ENCODE data around the gene CHST8. TPM values are rescaled to one million over a fixed set of nuclear protein-coding genes. Genes with fewer than 3 reads are reported as not detected.

Gene CHST8
- total RNA-seq, 1 experiment from 2014 or later: not detected

DNA sequence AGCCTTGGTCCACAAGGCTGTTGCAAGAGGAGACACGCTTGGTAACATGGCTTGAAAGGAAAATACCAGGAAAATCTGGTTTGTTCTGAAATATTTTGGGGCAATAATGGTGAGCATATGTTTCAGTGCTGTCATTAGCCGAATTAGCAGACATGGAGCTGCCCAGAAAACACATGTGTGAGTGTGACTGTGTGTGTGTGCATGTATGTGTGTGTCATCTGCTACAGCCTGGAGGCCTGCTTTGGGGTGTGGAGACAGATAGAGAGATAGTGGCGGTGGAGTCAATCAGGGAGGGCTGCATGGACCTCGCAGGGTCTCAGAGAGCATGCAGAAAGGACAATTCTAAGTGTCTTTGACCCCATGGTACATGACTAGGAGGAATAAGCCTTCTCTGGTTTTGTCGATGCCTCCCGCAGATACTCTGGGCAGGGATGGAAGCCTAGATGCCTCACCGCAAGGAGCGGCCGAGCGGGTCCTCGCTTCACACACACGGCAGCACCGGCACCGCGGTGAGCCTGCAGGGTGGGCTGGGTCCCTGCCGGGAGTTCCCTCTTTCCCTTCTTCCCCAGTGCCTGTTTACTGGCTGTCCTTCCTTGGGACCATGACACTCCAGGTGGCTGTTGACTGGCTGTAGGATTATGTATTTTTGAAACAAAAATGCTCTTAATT, 178.4 kb downstream of the CHST8 start:
- H3K27me3 ChIP-seq (replicated peaks; ENCODE audit: control insufficient read depth, insufficient read depth, low read length): no peaks in the 10 kb centered on the region
- POLR2A ChIA-PET: no interaction called here
- no peak overlapping the region for H3K27ac Mint-ChIP-seq (ENCODE audit: unreplicated experiment)
- H3K9me3 Mint-ChIP-seq (ENCODE audit: unreplicated experiment): no peaks in the 10 kb centered on the region
- H3K36me3 ChIP-seq (ENCODE audit: control insufficient read depth, insufficient read depth, low read length): no peaks in the 10 kb centered on the region
- no peak for TF ChIP-seq CTCF (IDR thresholded peaks at IDR 0.05; ENCODE audit: insufficient read depth in 1 of 2, low read depth in 1 of 2, low read length in 1 of 2, severe bottlenecking in 1 of 2, unreplicated experiment in 1 of 2)
- no peaks in the 10 kb centered on the region for H3K9me3 ChIP-seq
- no peak overlapping the region for H3K4me3 Mint-ChIP-seq (ENCODE audit: unreplicated experiment)
- no peak overlapping the region for H3K4me3 ChIP-seq (ENCODE audit: low read depth, low read length)
- no peak for DNase-seq
- H3K36me3 Mint-ChIP-seq (ENCODE audit: insufficient read depth, unreplicated experiment): no peaks in the 10 kb centered on the region
- no peaks in the 10 kb centered on the region for H3K4me1 ChIP-seq
- CTCF ChIA-PET: no interaction called here
- no peaks in the 10 kb centered on the region for H3K27me3 Mint-ChIP-seq (ENCODE audit: insufficient read depth, unreplicated experiment)
- intact Hi-C loops (cut with micrococcal nuclease; ENCODE audit: unreplicated experiment): no loop called here
- no peaks in the 10 kb centered on the region for H3K4me1 Mint-ChIP-seq (ENCODE audit: low read depth, unreplicated experiment)
- no TSS peak for BruUV-seq (replicated peaks)

DNA sequence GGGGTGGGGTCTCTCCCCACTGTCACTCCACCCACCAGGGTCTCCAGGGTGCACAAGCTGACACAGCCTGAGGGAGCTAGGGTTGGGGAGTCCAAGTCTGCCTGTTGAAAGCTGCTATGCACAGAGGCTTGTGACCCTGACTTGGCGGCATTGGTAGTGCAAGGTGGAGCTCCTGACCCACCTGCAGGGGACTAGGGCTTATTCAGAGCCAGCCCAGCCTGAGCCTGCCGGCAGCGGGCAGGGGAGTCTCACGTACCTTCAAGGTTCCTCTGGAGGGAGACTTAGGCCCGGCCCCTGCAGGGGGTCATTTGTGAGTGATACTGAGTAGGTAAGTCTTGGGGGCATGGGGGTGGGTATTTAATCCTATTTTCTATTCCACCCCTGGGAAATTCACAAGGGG, 179.7 kb downstream of the CHST8 start:
- no peaks in the 10 kb centered on the region for H3K27me3 ChIP-seq (replicated peaks; ENCODE audit: control insufficient read depth, insufficient read depth, low read length)
- H3K27ac Mint-ChIP-seq (ENCODE audit: unreplicated experiment): no peak overlapping the region
- H3K4me3 ChIP-seq (ENCODE audit: low read depth, low read length): no peak overlapping the region
- H3K36me3 Mint-ChIP-seq (ENCODE audit: insufficient read depth, unreplicated experiment): no peaks in the 10 kb centered on the region
- no peaks in the 10 kb centered on the region for H3K9me3 ChIP-seq
- no peaks in the 10 kb centered on the region for H3K9me3 Mint-ChIP-seq (ENCODE audit: unreplicated experiment)
- no peak overlapping the region for H3K4me3 Mint-ChIP-seq (ENCODE audit: unreplicated experiment)
- no peaks in the 10 kb centered on the region for H3K27me3 Mint-ChIP-seq (ENCODE audit: insufficient read depth, unreplicated experiment)
- DNase-seq: no peak
- intact Hi-C loops (cut with micrococcal nuclease; ENCODE audit: unreplicated experiment): no loop called here
- ChIA-PET POLR2A (interaction anchor here (0.5 kb wide), 1 partner anchor 429 kb away, joined by 4 read pairs; no protein-coding TSS in a partner anchor), CTCF (interaction anchor here (1.0 kb wide), 1 partner anchor 23 kb away, joined by 3 read pairs; no protein-coding TSS in a partner anchor)
- BruUV-seq (replicated peaks): no TSS peak
- H3K36me3 ChIP-seq (ENCODE audit: control insufficient read depth, insufficient read depth, low read length): no peaks in the 10 kb centered on the region
- no peak for TF ChIP-seq CTCF (IDR thresholded peaks at IDR 0.05; ENCODE audit: insufficient read depth in 1 of 2, low read depth in 1 of 2, low read length in 1 of 2, severe bottlenecking in 1 of 2, unreplicated experiment in 1 of 2)
- H3K4me1 Mint-ChIP-seq (ENCODE audit: low read depth, unreplicated experiment): no peaks in the 10 kb centered on the region
- no peaks in the 10 kb centered on the region for H3K4me1 ChIP-seq

DNA sequence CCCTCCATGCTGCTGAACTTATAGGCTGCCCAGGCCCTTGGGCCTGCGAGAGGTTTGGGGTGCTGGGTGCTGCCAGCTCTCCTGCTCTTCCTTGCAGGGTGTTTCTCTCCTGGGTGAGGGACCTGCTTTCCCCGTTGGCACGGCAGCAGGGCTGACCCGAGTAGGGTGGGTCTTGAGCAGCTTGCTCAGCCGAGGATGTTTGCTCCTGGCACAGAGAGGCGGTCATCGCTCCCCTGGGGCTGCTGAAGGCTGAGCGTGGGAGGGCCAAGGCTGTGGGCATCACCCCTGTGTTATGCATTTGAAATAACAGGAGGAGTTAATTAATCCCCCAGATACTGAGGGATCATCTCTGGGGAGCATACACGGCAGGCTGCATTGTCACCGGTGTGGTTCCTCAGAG, 180.2 kb downstream of the CHST8 start:
- H3K36me3 Mint-ChIP-seq (ENCODE audit: insufficient read depth, unreplicated experiment): no peaks in the 10 kb centered on the region
- H3K4me1 ChIP-seq: no peaks in the 10 kb centered on the region
- ChIA-PET POLR2A (no interaction called here), CTCF (interaction anchor here (1.0 kb wide), 1 partner anchor 24 kb away, joined by 3 read pairs; no protein-coding TSS in a partner anchor)
- H3K4me1 Mint-ChIP-seq (ENCODE audit: low read depth, unreplicated experiment): no peaks in the 10 kb centered on the region
- BruUV-seq (replicated peaks): no TSS peak
- no peak for TF ChIP-seq CTCF (IDR thresholded peaks at IDR 0.05; ENCODE audit: insufficient read depth in 1 of 2, low read depth in 1 of 2, low read length in 1 of 2, severe bottlenecking in 1 of 2, unreplicated experiment in 1 of 2)
- no peaks in the 10 kb centered on the region for H3K9me3 ChIP-seq
- H3K27me3 ChIP-seq (replicated peaks; ENCODE audit: control insufficient read depth, insufficient read depth, low read length): no peaks in the 10 kb centered on the region
- no peak overlapping the region for H3K4me3 ChIP-seq (ENCODE audit: low read depth, low read length)
- no peak for DNase-seq
- H3K27me3 Mint-ChIP-seq (ENCODE audit: insufficient read depth, unreplicated experiment): no peaks in the 10 kb centered on the region
- intact Hi-C loops (cut with micrococcal nuclease; ENCODE audit: unreplicated experiment): no loop called here
- H3K27ac Mint-ChIP-seq (ENCODE audit: unreplicated experiment): no peak overlapping the region
- H3K36me3 ChIP-seq (ENCODE audit: control insufficient read depth, insufficient read depth, low read length): no peaks in the 10 kb centered on the region
- H3K9me3 Mint-ChIP-seq (ENCODE audit: unreplicated experiment): no peaks in the 10 kb centered on the region
- H3K4me3 Mint-ChIP-seq (ENCODE audit: unreplicated experiment): no peak overlapping the region

Data from Caco-2 (cell line).